HG03521 (cell line): Measurements from ENCODE around the gene NXPH1.
"Not testable (repeated sequence)": the region's sequence is repeated elsewhere in the genome, so short reads cannot be mapped to it uniquely, and the experiment has no call there.

Source experiments
- ATAC-seq: cut with Tn5 transposase; IDR thresholded peaks from one replicate; pipeline ENCODE4 v1.9.1; 2021; ENCODE audit warnings: mild to moderate bottlenecking, moderate library complexity; ENCODE audit not compliant: unreplicated experiment

Gene NXPH1

DNA sequence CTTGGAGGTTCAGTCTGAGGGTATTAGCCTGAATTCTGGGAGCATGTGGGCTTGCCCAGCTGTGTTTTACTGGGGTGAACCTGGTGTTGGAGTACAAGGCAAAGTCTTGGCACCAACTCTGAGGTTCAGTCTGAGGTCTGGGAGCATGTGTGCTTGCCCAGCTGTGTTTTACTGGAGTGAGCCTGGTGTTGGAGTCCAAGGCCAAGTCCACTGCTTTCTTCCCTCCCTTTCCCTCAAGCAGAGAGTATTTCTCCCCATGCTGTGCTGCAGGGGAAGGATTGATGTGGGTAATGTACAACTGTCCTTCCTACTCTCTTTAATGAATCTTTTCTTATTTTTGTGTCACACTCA is 236.1 kb downstream of the NXPH1 start:
- ATAC-seq: no peak

GRCh38 chr7:8684426-8684825 is 251.0 kb downstream of the NXPH1 start:
- no peak for ATAC-seq

DNA sequence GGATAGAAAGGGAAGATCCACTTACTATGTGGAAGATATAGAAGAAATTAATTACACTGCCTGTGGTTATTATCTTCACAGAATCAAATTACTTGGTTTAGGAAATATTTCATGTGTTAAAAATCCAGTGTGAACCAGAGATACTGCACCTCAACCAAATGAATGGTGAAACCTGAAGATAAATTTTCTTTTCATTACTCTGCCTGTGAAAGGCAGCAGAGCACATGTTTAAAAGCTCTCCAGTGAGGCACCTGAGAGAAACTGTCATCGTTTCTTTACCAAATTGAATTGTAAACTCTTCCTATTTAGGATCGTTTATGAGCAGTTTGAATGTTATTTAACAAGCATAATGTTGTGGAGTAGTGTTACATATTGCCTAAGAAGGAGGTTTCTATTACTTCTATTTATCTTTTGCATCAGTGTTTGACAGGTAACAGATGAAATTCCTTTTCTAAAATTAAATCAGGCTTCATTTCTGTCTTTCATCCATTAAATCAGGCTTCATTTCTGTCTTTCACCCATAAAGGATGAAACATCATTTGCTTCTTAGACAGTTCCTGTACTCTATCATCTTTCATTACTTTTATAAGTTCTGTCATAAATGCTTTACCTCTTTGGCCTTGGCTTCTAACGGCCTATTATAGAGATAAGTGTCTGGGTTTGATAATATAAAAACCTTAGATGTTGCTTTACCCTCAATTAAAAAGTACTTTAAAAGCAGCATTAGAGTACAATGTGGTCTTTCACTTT is 266.6 kb downstream of the NXPH1 start:
- no peak for ATAC-seq

DNA sequence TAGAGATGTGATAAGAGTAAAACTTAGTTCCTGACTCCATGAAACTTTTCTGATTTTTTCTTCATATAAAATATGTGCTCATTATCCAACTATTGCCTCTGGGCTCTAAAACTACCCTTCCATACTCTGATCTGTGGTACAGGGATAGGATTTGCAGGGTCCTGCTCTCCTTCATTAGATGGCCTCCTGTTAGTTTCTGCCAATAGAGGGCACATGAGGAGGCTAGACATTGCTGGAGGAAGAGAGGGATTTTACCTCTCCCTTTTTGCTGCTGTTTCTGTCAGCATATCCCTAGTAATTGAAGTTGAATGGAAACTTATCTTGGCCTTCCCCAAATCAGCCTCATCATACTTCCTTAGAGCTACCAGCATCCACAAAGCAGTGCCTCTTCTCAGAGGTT is 269.4 kb downstream of the NXPH1 start:
- no peak for ATAC-seq

GRCh38 chr7:8710124-8710523 is 276.7 kb downstream of the NXPH1 start:
- no peak for ATAC-seq

DNA sequence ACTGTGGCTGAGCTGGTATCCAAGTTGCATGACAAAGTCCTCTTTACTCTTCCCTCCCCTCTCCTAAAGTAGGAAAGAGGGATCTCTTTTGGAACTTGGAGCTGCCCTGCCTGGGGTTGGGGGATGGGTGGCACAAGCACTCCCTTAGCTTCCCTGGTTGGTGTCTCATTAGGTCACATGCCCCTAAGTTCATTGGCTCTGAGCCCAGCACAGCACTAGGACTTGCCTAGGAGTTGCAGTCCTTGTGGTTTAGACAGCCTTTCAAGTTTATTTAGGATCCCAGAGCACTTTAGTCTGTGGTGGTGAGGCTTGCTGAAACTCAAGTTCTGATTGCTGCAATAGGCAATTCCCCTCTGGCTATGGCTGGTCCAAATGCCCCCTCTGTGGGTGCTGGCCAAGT is 281.4 kb downstream of the NXPH1 start:
- ATAC-seq: no peak

DNA sequence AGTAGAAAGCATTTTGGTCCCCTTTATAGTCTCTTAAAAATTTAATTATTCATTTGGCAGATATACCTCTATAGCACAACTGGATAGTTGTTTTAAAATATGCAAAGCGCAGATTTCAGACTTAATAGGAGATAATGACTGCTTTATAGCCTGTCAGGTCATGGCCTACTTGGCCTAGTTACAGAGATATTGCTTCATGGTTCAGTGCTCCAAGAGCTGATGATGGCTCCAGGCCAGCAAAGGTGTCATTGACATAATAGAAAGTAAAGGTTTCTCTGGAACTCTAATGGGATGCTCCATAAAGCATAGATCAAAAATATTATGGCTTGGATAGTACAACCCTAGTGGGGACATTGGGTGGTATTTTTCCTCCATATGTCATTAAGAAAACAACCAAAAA is 285.7 kb downstream of the NXPH1 start:
- ATAC-seq: no peak

DNA sequence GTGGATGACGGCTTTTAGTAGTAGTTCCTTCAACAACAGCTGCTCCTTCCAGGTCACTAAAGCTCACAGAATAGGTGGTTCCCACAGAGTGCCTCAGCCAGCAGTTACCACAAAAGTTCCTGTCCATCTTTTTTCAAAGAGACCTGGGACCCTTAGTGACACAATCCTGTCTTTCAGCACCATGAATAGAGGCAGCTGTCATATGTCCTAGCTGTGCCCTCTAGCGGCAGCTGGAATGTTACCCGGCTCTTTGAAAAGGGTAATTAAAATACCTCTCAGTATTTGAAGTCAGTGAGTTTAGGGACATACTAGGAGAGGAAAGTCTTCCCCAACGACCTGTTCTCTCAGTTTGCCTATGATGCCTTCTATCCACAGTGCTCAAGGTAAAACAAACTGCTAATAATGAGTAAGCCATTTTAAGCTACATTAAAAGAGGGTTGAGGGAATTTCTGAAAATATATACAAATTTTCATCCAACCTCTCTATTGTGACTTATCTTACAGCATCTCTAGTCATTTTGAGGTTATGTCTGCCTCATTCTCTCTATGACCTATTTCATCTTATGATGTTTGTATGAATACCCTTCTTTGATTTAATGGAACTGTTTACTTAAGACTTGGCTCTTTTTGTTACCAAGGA is 290.8 kb downstream of the NXPH1 start:
- peak; percentile 70 for ATAC-seq

DNA sequence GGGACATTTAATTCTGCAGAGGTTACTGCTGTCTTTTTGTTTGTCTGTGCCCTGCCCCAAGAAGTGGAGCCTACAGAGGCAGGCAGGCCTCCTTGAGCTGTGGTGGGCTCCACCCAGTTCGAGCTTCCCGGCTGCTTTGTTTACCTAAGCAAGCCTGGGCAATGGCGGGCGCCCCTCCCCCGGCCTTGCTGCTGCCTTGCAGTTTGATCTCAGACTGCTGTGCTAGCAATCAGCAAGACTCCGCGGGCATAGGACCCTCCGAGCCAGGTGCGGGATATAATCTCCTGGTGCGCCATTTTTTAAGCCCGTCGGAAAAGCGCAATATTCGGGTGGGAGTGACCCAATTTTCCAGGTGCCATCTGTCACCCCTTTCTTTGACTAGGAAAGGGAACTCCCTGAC is 298.3 kb downstream of the NXPH1 start:
- not testable (repeated sequence) for ATAC-seq

DNA sequence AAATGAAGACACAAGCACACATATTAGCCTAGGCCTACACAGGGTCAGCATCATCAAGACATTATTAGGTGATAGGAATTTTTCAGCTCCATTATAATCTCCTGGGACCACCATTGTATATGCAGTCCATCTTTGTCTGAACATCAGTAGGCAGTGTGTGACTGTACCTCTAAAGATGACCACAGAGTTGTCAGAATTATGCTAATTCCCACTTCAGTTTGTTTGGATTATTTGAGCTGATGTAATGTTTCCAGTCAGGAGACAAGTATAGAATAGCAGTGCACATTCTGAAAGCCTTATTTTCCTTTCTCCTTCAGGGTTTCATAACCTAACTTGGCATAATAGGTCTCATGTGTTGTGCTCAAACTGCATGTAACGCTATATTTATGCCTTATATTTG is 306.4 kb downstream of the NXPH1 start:
- no peak for ATAC-seq

DNA sequence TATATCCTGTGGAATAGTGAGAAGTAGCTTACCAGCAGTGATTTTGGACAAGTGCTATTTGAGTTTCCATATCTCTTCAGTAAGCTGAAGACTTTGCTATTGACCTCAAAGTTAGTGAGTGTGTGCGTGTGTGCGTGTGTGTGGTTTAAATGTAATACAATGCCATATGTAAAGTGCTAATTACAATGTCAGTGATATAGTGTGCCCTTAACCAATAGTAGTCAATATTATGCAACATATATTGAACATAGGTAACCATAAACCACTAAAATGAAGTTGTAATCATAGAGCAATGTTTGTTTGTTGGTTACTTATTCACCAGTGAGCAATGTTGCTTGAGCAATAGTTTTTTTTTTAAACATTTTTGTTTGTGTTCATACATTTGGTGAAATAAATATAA is 309.4 kb downstream of the NXPH1 start:
- no peak for ATAC-seq

- no peak for ATAC-seq
Measured at GRCh38 chr7:8747338-8747737, 313.9 kb downstream of the NXPH1 start.

DNA sequence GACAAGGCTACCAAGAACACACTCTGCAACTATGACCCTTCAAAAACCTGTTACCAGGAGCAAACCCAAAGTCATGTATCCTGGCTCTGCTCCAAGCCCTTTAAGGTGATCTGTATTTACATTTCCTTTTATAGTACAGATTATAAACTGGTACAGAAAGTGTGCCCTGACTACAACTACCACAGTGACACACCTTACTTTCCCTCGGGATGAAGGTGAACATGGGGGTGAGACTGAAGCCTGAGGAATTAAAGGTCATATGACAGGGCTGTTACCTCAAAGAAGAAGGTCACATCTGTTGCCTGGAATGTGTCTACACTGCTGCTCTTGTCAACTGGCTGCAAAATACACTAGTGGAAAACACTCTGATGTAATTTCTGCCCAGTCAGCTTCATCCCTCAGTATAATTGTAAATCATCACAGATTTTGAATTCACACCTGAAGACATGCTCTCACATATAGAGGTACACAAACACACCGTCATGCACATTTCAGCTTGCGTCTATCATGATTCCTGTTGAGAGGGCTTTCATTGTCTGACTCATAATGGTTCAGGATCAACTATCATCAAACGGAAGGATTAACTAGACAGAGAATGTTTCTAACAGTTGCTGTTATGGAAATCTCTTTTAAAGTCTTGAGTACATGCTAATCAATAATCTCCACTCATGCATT is 318.3 kb downstream of the NXPH1 start:
- ATAC-seq: no peak

- ATAC-seq: no peak
Measured at GRCh38 chr7:8753355-8753754, 319.9 kb downstream of the NXPH1 start.

DNA sequence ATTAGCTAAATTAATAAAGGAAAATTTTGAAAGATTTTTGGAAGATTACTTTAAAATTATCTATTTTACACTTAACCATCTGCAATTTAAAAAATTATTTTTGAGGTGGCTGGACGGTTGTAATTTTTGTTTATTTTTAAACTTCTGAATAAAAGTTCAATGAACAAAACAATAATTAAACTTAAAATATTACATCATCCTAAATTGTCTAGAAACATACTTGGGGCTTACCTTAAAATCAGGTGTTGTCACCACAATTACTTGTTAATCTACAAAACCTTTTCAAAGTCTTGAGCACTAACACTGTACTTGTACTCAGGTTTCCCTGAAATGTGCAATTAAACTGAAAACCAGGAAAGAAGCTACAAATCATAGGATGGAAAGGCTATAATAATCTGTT is 328.3 kb downstream of the NXPH1 start:
- no peak for ATAC-seq

DNA sequence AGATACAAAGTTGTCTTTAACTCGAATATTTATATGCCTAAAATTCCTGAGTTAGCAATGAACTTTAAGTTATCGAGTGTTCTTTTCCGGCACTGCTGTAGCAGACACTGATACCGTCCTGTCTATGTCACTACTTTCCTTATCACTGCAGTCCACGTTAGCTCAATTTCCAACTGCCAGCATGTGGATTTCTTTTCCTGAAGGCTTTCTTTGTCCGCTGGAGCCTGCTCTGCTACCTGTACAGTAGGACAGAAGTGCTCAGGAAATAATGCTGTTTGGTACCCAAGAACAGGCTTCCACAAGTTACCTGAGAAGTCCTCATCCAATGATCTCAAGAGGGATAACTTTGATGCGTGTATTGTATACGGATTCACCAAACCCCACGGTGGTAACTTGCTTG is 329.4 kb downstream of the NXPH1 start:
- no peak for ATAC-seq

DNA sequence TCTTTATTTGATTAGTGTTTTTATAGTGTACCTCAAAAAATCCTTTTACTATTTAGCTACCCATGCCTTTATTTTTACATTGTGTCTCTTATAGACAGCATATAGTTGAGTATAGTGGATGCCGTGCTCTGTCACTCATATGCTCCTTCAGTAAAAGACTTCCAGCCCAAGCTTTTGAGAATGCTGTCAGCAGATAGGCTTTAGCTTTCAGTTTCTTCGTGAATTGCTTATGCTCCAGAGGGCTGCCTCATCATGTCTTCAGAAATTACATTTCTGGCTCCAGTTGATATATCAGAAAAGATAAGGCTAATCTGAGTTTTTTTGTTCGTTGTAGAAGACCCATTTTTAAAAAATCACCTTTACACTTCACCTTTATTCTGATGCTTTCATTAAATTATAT is 332.0 kb downstream of the NXPH1 start:
- no peak for ATAC-seq

GRCh38 chr7:8773518-8773917 is 340.1 kb downstream of the NXPH1 start:
- ATAC-seq: no peak

DNA sequence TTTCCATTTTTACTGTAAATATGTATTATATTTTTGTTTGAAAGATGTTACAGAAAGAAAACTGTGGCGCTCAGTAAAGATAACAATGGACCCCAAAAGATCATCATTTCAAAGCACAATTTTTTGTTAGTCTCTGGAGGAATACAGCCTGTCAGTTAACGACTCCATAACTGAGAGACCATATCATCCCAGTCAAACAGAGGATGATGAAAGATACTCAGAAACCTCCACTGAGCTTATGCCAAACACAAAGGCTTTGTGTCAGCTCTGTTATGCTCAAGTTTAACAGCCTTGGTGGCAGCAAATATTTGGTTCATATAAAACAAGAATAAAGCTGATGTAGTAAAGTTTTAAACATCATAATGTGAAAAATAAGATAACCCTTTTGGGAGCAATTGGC is 345.1 kb downstream of the NXPH1 start:
- no peak for ATAC-seq

- no peak for ATAC-seq
Measured at GRCh38 chr7:8781166-8781565, 347.8 kb downstream of the NXPH1 start.

- ATAC-seq: no peak
Measured at GRCh38 chr7:8783229-8783628, 349.8 kb downstream of the NXPH1 start.

GRCh38 chr7:8785081-8785480 is 351.7 kb downstream of the NXPH1 start:
- ATAC-seq: no peak
